Gastrocnemius medialis (tissue), 4 donors: Measurements from ENCODE around the gene ANKRD36B. TPM values are rescaled to one million over a fixed set of nuclear protein-coding genes. Genes with fewer than 3 reads are reported as not detected.
"Not testable (repeated sequence)": the region's sequence is repeated elsewhere in the genome, so short reads cannot be mapped to it uniquely, and the experiment has no call there.

Experiments used
- ATAC-seq, 2 donors: fragments of 150-250 bp; one replicate each; pipeline ENCODE4 v1.9.1; 2016
- DNase-seq, 2 donors: peaks; one replicate each; pipeline ENCODE4 v3.0.0-alpha.2; 2019
- H3K27ac ChIP-seq, 4 donors: fragments of 200-600 bp; sonication (generic); 1 replicate in 1 of 4; 2 replicates in 3 of 4; pipeline ENCODE4 v1.5.1; 2016 to 2018; ENCODE audit warnings: mild to moderate bottlenecking in 2 of 4, moderate library complexity in 1 of 4
- H3K27me3 ChIP-seq, 3 donors: fragments of 200-600 bp; sonication (generic) in 2 of 3; 1 replicate in 1 of 3; 2 replicates in 2 of 3; pipeline versions ENCODE4 v1.5.1 to v1.6.0; 2016 to 2019; ENCODE audit warnings: mild to moderate bottlenecking in 1 of 3, moderate library complexity in 1 of 3
- H3K36me3 ChIP-seq, 2 donors: fragments of 200-600 bp; sonication (generic) in 1 of 2; one replicate each; pipeline ENCODE4 v1.5.1; 2017 to 2018
- H3K4me1 ChIP-seq, 2 donors: fragments of 200-600 bp; sonication (generic) in 1 of 2; one replicate each; pipeline ENCODE4 v1.5.1; 2016 to 2017; ENCODE audit warnings: mild to moderate bottlenecking in 2 of 2
- H3K4me3 ChIP-seq, 4 donors: fragments of 200-600 bp; sonication (generic) in 3 of 4; 1 replicate in 1 of 4; 2 replicates in 3 of 4; pipeline ENCODE4 v1.5.1; 2016 to 2019; ENCODE audit warnings: mild to moderate bottlenecking in 2 of 4
- H3K9me3 ChIP-seq, 3 donors: fragments of 200-600 bp; sonication (generic) in 2 of 3; 1 replicate in 1 of 3; 2 replicates in 2 of 3; pipeline ENCODE4 v1.5.1; 2016 to 2019
- POLR2A ChIP-seq, 2 donors: fragments of 450-650 bp; IDR thresholded peaks; one replicate each; pipeline ENCODE4 v1.6.1; 2017; ENCODE audit warnings: antibody characterized with exemption in 2 of 2, mild to moderate bottlenecking in 2 of 2, moderate library complexity in 2 of 2
- in situ Hi-C, 4 donors: fragments of 200-750 bp; cut with MboI; loops; one replicate each; pipeline versions ENCODE4 v1.15.0 to v1.8.0; 2017; ENCODE audit warnings: low sequenced_read_pairs in 4 of 4
- intact Hi-C: fragments of 100-400 bp; cut with DNase I; formaldehyde crosslinking; loops from one replicate; pipeline ENCODE4 v1.15.1; 2023; ENCODE audit warnings: low total_unique reads
- total RNA-seq, 4 donors: library from RNA; depleted of rRNA; stranded (reverse); fragments of >200 nt; gene quantifications; one replicate each; pipeline versions ENCODE4 v1.1.0 to v1.2.3, GENCODE V29; 2016
- TF ChIP-seq, protein P1 (sequence below), 5 experiments: fragments of 450-650 bp in 3 of 5; fragments of 200-600 bp in 2 of 5; sonication (generic) in 2 of 5; IDR thresholded peaks in 4 of 5; conservative IDR thresholded peaks in 1 of 5; 1 replicate in 4 of 5; 2 replicates in 1 of 5; pipeline ENCODE4 v1.5.1; 2016 to 2019; ENCODE audit warnings: antibody characterized with exemption in 5 of 5, mild to moderate bottlenecking in 3 of 5, moderate library complexity in 3 of 5

Gene ANKRD36B
- total RNA-seq, result 1 to 10 TPM; 1.1 to 3.9 (median 2.2) TPM

DNA sequence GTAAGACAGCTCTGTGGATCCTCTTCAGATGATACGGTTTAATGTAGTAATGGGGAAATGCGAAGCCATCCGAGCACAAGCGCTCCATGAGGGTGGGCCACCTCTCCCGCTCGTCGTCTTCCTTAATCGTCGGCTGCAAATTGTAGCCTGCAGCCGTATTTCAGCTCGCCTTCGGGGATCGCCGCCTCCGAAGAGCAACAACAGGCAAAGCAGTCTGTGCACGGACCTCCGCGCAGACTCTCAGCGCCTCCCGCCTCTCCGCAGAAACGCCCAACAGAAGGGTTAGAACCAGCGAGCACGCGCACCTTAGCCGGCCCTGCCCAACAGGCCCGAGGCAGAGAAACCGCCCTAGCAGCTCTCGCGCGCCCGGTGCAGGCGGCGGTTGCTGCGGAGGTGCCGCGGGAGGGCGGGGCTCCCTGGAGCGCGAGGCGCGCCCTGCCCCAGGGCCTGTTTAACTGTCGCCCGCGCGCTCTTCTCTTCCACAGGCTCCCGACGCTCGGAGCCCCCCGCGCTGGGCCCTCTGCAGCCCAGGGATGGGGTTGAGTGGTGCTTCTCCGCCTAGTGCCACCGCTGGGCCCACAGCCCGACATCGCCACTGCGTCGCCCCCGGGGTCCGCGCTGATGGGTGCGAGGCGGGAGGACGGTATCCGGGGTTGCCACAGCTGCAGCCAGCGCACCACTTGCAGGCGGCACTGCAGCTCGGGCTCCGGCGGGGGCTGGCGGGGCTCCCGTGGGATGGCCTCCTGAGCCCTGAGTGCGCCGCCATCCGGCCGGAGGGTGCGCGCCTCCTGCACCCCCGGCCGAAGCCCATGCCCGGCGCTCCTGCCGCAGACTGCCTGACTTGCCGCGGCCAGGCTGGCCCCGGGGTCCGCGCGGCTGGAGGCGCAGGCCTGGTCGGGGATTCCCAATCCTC is at the start of gene ANKRD36B:
Gene ANKRD36B, minus strand, starts transcription at position 280 of the 913 bp plus-strand sequence. Its CDS starts 192 bp downstream, at position 88.
- not testable (repeated sequence) for H3K36me3 ChIP-seq, H3K27me3 ChIP-seq, H3K4me1 ChIP-seq, H3K9me3 ChIP-seq
- Histone ChIP-seq H3K4me3 (peak within 1 kb of the TSS; percentile 75 to 93 (median 84)), H3K27ac (peak within 1 kb of the TSS; percentile 80 to 92 (median 92))
- TF ChIP-seq POLR2A (IDR thresholded peaks at IDR 0.05), result peak in 1 of 2 donors; percentile 22
- ATAC-seq (peak; percentile 70), DNase-seq (peak; percentile 25)
- in situ Hi-C loops, result loop anchor here in 2 of 4 donors (10.0 kb wide), 1 partner anchor 105 kb away; no protein-coding TSS in a partner anchor
- intact Hi-C loops, result loop anchor here (2.0 to 10.0 kb wide), 2 partner anchors 55 to 75 kb away; partner anchors contain the start of genes ACTR1B and COX5B

DNA sequence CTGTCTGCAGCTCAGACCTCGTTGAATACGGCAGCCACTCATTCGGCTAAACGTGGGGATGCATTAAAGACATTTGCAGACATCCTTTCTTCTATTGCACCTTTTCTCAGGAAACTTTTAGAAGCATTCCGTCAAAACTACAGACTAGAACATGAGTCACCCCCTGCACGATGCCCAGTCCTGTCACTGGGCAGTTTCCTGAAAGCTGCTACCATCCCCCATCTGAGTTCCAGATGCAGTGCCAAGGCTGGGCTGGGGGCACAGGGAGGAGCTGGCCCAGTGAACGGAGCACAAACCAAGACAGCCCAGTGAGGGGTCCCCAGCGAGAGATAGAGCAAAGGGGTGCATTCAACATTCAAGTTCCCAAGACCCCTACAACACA is 36.4 kb upstream of the ANKRD36B start:
- in situ Hi-C loops, ATAC-seq, H3K4me3 ChIP-seq, H3K36me3 ChIP-seq, intact Hi-C loops, H3K4me1 ChIP-seq, DNase-seq, H3K9me3 ChIP-seq, H3K27ac ChIP-seq, H3K27me3 ChIP-seq: not testable (repeated sequence)

DNA sequence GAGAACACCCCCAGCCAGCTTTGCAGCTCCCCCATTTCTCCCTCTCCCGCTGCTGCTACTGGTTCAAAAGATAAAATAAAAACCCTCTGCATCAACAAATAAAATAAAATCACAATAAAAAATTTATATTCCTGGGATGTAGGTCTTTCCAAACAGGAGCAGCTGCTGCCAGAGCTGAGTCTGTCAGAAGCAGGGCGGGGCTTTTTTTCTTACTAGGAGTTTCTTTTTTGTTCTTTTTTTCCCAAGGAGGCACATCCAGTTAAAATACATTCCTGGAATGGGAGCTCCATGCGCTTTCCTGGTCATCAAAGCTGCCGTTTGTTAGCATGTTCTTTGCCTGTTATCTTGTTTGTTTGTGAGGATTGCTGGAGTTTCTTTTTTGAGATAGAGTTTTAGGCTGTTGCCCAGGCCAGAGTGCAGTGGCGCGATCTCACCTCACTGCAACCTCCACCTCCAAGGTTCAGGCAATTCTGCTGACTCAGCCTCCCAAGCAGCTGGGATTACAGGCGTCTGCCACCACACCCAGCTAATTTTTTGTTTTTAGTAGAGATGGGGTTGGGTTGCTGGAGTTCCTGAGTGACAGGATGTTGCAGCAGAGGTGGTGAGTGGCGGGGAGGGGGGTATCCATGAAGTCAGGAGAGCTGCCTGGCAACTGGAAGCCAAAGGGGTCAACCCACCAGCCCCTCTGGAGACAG is 35.8 kb upstream of the ANKRD36B start:
- H3K4me1 ChIP-seq, in situ Hi-C loops, ATAC-seq, intact Hi-C loops, H3K27me3 ChIP-seq, DNase-seq, H3K27ac ChIP-seq, H3K36me3 ChIP-seq, H3K4me3 ChIP-seq, H3K9me3 ChIP-seq: not testable (repeated sequence)

DNA sequence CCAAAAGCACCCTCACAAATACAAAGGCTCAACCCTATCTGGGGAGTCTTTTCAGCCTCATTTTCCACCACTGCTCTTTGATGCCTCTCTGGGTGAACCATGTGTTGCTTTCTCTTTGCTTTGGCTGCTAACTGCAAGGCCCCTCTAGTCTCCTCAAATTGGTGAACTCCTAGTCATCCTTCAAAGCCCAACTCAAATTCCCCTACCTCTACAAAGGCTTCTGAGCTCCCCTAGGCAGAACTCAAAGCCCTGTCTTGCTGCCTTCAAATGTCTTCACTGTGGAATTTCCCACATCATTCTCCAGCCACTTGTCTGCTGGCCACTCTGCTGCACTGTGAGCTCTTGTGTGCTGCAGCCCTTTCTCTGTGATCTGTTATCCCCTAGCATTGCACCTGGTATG is 33.3 kb upstream of the ANKRD36B start:
- H3K27me3 ChIP-seq, DNase-seq, ATAC-seq, in situ Hi-C loops, H3K36me3 ChIP-seq, H3K27ac ChIP-seq, H3K4me3 ChIP-seq, H3K9me3 ChIP-seq, H3K4me1 ChIP-seq, intact Hi-C loops: not testable (repeated sequence)

DNA sequence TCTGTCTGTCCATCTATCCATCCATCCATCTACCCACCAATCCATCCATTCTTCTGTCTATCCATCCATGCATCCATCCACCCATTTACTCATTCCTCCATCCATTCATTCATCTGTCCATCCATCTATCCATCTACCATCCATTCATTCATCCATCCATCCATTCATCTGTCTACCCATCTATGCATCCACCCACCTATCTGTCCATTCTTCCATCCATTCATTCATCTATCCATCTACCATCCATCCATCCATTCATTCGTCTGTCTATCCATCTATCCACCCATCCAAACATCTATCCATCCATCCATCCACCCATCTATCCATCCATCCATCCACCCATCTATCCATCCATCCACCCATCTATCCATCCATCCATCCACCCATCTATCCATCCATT is 30.8 kb upstream of the ANKRD36B start:
- in situ Hi-C loops, H3K9me3 ChIP-seq, ATAC-seq, H3K4me1 ChIP-seq, H3K27ac ChIP-seq, intact Hi-C loops, H3K36me3 ChIP-seq, H3K4me3 ChIP-seq, H3K27me3 ChIP-seq, DNase-seq: not testable (repeated sequence)

DNA sequence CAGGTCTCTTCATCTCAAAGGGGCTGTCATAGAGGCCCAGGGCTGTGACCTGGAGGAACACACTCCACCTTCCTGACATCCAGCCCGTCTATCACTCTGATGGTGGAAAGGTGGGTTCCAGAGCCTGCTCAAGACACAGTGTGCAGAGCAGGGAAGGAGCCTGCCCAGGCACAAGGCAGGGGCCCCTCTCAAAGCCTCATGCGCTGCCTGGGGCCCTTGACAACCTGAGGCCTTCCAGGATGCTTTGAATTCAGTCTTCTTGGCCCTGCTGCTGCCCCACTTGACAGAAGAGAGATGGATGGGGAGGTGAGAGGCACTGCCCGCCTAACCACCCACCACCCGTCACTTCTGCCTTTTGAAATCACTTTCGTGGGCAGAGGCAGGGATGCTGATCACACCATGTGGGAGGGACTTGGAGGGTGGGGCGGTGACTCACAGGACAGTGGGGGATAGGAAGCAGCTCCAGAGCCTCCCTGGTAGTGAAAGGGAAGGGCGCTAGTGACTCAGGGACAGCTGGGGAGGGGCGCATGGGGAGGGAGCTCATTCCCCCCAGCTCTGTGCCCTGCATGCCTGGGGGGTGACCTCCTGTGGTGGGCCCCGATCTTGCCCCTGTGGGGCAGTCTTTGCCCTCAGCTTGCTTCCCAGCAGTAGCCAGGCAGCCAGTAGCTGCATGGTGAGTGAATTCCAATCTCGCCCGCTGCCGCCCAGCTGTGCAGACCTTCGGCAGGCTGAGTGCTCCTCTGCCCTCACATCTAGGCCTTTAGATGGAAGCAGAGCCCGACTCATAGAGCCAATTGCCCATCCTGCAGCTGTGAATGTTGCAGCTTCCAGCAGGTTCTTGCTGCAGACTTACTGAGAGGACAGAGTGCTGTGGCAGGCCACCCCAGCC is 29.5 kb upstream of the ANKRD36B start:
- H3K9me3 ChIP-seq, H3K4me3 ChIP-seq, ATAC-seq, H3K4me1 ChIP-seq, H3K27me3 ChIP-seq, H3K27ac ChIP-seq, in situ Hi-C loops, DNase-seq, intact Hi-C loops, H3K36me3 ChIP-seq: not testable (repeated sequence)

DNA sequence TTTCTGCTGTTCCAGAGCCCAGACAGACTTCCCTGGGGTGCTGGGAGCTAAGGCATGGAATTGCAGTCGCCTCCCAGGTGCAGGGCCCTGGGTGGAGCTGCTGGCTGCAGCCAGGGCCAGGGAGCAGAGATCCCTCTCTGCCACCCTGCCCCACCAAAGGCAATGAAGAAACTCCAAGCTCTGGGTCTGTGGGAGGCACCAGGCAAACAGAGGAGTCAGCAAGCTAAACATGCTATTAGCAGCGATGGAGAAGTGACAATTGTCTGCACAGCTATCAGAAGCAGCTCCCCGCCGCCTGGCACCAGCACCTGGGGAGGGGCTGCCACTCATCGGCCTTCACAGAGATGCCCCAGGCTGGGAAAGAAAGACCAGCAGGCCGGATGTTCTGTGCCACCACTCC is 28.2 kb upstream of the ANKRD36B start:
- TF ChIP-seq, protein P1, sequence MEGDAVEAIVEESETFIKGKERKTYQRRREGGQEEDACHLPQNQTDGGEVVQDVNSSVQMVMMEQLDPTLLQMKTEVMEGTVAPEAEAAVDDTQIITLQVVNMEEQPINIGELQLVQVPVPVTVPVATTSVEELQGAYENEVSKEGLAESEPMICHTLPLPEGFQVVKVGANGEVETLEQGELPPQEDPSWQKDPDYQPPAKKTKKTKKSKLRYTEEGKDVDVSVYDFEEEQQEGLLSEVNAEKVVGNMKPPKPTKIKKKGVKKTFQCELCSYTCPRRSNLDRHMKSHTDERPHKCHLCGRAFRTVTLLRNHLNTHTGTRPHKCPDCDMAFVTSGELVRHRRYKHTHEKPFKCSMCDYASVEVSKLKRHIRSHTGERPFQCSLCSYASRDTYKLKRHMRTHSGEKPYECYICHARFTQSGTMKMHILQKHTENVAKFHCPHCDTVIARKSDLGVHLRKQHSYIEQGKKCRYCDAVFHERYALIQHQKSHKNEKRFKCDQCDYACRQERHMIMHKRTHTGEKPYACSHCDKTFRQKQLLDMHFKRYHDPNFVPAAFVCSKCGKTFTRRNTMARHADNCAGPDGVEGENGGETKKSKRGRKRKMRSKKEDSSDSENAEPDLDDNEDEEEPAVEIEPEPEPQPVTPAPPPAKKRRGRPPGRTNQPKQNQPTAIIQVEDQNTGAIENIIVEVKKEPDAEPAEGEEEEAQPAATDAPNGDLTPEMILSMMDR (IDR thresholded peaks at IDR 0.05 in 4 of 5, conservative IDR thresholded peaks at IDR 0.05 in 1 of 5), result no peak
- no peak for TF ChIP-seq POLR2A (IDR thresholded peaks at IDR 0.05)
- intact Hi-C loops, result no loop called here
- H3K4me1 ChIP-seq, result no peaks in the 10 kb centered on the region

DNA sequence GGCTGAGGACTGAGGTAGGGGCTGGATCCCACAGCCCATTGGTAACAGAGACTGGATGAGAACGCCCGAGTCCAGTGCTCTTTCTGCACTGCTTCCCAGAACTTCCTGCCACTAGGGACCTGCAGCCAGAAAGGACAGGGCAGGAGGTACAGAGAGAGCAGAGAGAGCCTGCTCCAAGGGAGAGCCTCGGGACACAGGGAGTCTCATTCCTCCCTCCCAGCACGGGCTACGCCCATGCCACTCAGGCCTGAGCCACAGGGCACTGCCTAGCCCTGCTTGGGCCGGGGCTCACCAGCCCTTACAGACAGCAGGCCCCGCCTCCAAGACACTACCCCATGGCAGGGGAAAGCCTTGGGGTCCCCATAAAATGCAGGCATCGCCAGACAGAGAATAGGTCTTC is 26.1 kb upstream of the ANKRD36B start:
- DNase-seq, H3K27ac ChIP-seq, H3K4me1 ChIP-seq, intact Hi-C loops, H3K9me3 ChIP-seq, in situ Hi-C loops, H3K4me3 ChIP-seq, ATAC-seq, H3K27me3 ChIP-seq, H3K36me3 ChIP-seq: not testable (repeated sequence)

More for the DNA sequence above, 28.2 kb upstream of the ANKRD36B start:
- H3K27ac ChIP-seq, result no peak overlapping the region
- DNase-seq (no peak), ATAC-seq (no peak)
- in situ Hi-C loops, result no loop called here
- no peaks in the 10 kb centered on the region for H3K9me3 ChIP-seq
- no peak overlapping the region for H3K4me3 ChIP-seq
- no peaks in the 10 kb centered on the region for H3K27me3 ChIP-seq
- H3K36me3 ChIP-seq, result no peaks in the 10 kb centered on the region

DNA sequence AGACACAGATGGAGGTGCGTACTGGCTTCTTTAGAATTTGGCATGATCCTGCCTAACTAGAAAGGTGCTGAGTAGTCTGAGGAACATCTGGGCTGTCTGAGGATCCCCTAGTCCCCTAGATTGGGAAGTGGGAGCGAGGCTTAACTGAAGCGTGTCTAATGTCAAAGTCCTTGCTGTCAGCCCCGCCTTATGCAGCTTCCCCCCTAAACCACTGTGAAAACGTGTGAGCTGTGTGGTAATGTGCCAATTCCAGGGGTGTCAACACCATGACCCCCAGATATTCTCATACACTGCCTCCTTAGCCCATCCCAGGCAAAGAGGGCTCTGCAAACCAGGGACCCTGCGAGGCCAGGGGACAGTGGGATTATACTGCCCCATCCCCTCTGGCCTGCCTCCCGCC is 22.2 kb upstream of the ANKRD36B start:
- H3K4me1 ChIP-seq, in situ Hi-C loops, intact Hi-C loops, DNase-seq, H3K9me3 ChIP-seq, ATAC-seq, H3K36me3 ChIP-seq, H3K4me3 ChIP-seq, H3K27me3 ChIP-seq, H3K27ac ChIP-seq: not testable (repeated sequence)

DNA sequence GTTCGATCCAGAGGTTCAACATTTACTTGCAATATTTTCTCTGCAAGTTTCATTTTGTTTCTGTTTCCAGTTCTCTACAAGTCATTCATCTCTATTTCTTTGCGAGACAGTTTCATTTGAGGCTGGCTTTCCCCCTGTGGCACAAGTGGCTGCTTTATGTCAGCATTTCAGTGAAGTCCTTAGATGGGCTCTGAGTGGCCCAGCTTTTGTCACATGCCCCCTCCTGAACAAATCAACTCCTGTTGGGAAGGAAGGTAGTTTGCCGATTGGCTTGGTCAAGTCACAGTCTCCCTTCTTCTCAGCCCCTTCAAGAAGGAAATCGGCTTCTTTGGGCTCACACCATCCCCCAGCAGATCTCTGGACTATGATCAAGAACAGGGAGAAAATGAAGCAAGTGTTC is 19.1 kb upstream of the ANKRD36B start:
- ATAC-seq, H3K4me1 ChIP-seq, H3K36me3 ChIP-seq, in situ Hi-C loops, DNase-seq, H3K4me3 ChIP-seq, H3K27ac ChIP-seq, H3K27me3 ChIP-seq, H3K9me3 ChIP-seq, intact Hi-C loops: not testable (repeated sequence)
